Stimulated activated CD4-positive, alpha-beta T cell treated with anti-CD3 and anti-CD28 coated beads, TNF-alpha, amount 100 ng/mL, for 4 hours (primary cell): ENCODE measurements around the gene EEF1G.
A peak's percentile ranks its signal among the peaks of the same experiment; 100 is the strongest.
"Not testable (repeated sequence)": the region's sequence is repeated elsewhere in the genome, so short reads cannot be mapped to it uniquely, and the experiment has no call there.

Source experiments
- DNase-seq, 3 experiments: peaks; one replicate each; pipeline ENCODE4 v3.0.0-alpha.2; 2020; ENCODE audit warnings: low read depth in 3 of 3

Gene EEF1G

GRCh38 chr11:62578541-62578940 lies 4.8 kb upstream of the EEF1G start:
- DNase-seq, result no peak

GRCh38 chr11:62577046-62577714 lies 3.5 kb upstream of the EEF1G start:
- no peak for DNase-seq

- no peak for DNase-seq
Measured at GRCh38 chr11:62575837-62576236, 2.1 kb upstream of the EEF1G start.

GRCh38 chr11:62575156-62575555 lies 1.5 kb upstream of the EEF1G start:
- DNase-seq, result no peak

- DNase-seq, result no peak
Measured at GRCh38 chr11:62574363-62575071, 826 bp upstream of the EEF1G start.

GRCh38 chr11:62573006-62573591 lies 592 bp downstream of the EEF1G start:
- DNase-seq, result no peak

- no peak for DNase-seq
Measured at GRCh38 chr11:62572431-62572830, 1.3 kb downstream of the EEF1G start.

GRCh38 chr11:62571493-62571892 lies 2.2 kb downstream of the EEF1G start:
- not testable (repeated sequence) for DNase-seq

GRCh38 chr11:62570903-62571302 lies 2.8 kb downstream of the EEF1G start:
- not testable (repeated sequence) for DNase-seq

- no peak for DNase-seq
Measured at GRCh38 chr11:62569611-62570010, 4.1 kb downstream of the EEF1G start.

- no peak for DNase-seq
Measured at GRCh38 chr11:62567018-62567633, 6.6 kb downstream of the EEF1G start.

- no peak for DNase-seq
Measured at GRCh38 chr11:62566247-62566646, 7.4 kb downstream of the EEF1G start.

GRCh38 chr11:62565100-62565802 lies 8.4 kb downstream of the EEF1G start:
- DNase-seq, result no peak

- not testable (repeated sequence) for DNase-seq
Measured at GRCh38 chr11:62561677-62562230, 11.9 kb downstream of the EEF1G start.

GRCh38 chr11:62560566-62561103 lies 13.1 kb downstream of the EEF1G start:
- peak; percentile 38 to 76 (median 71) for DNase-seq

GRCh38 chr11:62559626-62560025 lies 14.1 kb downstream of the EEF1G start:
- not testable (repeated sequence) for DNase-seq

GRCh38 chr11:62559204-62559603 lies 14.5 kb downstream of the EEF1G start:
- DNase-seq, result no peak

GRCh38 chr11:62558669-62559068 lies 15.0 kb downstream of the EEF1G start:
- no peak for DNase-seq

- no peak for DNase-seq
Measured at GRCh38 chr11:62556875-62557631, 16.6 kb downstream of the EEF1G start.

- DNase-seq, result peak in 1 of 3 experiments; percentile 58
Measured at GRCh38 chr11:62556108-62556874, 17.4 kb downstream of the EEF1G start.
